ENCODE data around the gene YY1.

Gene YY1

DNA sequence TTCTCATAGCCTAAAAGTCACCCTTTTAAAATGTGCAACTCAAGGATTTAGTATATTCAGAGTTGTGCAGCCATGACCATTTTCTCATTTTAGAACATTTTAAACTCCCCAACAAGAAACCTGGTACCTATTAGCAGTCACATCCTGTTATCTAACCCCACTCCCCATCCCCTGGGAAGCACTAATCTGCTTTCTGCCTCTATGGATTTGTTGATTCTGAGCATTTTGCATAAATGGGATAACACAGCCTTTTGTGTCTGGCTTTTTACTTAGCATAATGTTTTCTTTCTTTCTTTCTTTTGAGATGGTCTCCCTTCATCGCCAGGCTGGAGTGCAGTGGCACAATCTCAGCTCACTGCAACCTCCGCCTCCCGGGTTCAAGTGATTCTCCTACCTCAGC lies 38.6 kb upstream of the YY1 start:
- Histone ChIP-seq H4K91ac (ENCODE audit: low read length) (no peak overlapping the region), H3K4me1 (ENCODE audit: control insufficient read depth, insufficient read depth, low read depth, low read length) (no peaks in the 10 kb centered on the region), H3K79me1 (replicated peaks; ENCODE audit: low read length, poor library complexity, severe bottlenecking) (no peaks in the 10 kb centered on the region), H3K4me2 (ENCODE audit: low read length, poor library complexity, severe bottlenecking) (no peak overlapping the region), H3K27ac (ENCODE audit: low read length, poor library complexity, severe bottlenecking) (no peak overlapping the region), H2AK5ac (ENCODE audit: low read length, severe bottlenecking) (no peak overlapping the region), H3K4ac (ENCODE audit: low read depth in 1 of 2, low read length in 2 of 2) (no peak overlapping the region), H3K14ac (ENCODE audit: low read length in 2 of 2) (no peak overlapping the region), H2BK120ac (ENCODE audit: low read depth, low read length) (no peak overlapping the region), H4K8ac (ENCODE audit: low read length) (no peak overlapping the region), H3K36me3 (ENCODE audit: control insufficient read depth in 1 of 2, insufficient read depth in 2 of 2, low read depth in 1 of 2, low read length in 2 of 2) (no peaks in the 10 kb centered on the region), H3K9me3 (ENCODE audit: control insufficient read depth, low read length) (no peaks in the 10 kb centered on the region), H2AFZ (ENCODE audit: low read depth, low read length) (no peak overlapping the region), H2BK5ac (ENCODE audit: low read depth, low read length, poor library complexity, severe bottlenecking) (no peak overlapping the region), H3K27me3 (ENCODE audit: control insufficient read depth in 1 of 2, insufficient read depth in 1 of 2, low read length in 2 of 2) (no peaks in the 10 kb centered on the region), H2BK15ac (ENCODE audit: low read depth, poor library complexity, severe bottlenecking) (no peak overlapping the region), H3K4me3 (ENCODE audit: insufficient read depth in 1 of 2, low read depth in 1 of 2, low read length in 2 of 2) (no peak overlapping the region), H2BK12ac (ENCODE audit: low read length in 2 of 2) (no peak overlapping the region), H3K18ac (ENCODE audit: low read depth in 1 of 2, low read length in 2 of 2) (no peak overlapping the region), H3K23ac (ENCODE audit: low read length in 2 of 2) (no peak overlapping the region), H3K9ac (ENCODE audit: low read length) (no peak overlapping the region)
- 84% methylated on average over 3 of the region's 3 CpGs for WGBS
- no peak for DNase-seq

DNA sequence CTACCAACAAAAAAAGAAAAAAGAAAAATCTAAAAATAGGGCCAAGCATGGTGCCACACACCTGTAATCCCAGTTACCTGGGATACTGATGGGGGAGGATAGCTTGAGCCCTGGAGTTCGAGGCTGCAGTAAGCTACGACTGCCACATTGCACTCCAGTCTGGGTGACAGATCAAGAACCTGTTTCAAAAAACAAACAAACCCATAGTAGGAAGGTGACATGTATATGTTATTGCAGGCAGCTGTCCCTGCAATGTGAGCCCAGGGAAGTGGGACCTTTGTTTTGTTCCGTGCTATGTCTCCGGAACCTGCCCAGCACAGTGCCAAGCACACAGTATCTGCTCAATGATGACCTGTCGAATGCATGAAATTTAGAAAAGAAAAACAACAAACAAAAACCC lies 37.2 kb upstream of the YY1 start:
- H3K27me3 ChIP-seq (ENCODE audit: control insufficient read depth in 1 of 2, insufficient read depth in 1 of 2, low read length in 2 of 2), result no peaks in the 10 kb centered on the region
- H3K23ac ChIP-seq (ENCODE audit: low read length in 2 of 2), result no peak overlapping the region
- DNase-seq, result no peak
- no peak overlapping the region for H3K18ac ChIP-seq (ENCODE audit: low read depth in 1 of 2, low read length in 2 of 2)
- H2AFZ ChIP-seq (ENCODE audit: low read depth, low read length), result no peak overlapping the region
- no peak overlapping the region for H2BK15ac ChIP-seq (ENCODE audit: low read depth, poor library complexity, severe bottlenecking)
- no peaks in the 10 kb centered on the region for H3K4me1 ChIP-seq (ENCODE audit: control insufficient read depth, insufficient read depth, low read depth, low read length)
- H3K9ac ChIP-seq (ENCODE audit: low read length), result no peak overlapping the region
- H3K27ac ChIP-seq (ENCODE audit: low read length, poor library complexity, severe bottlenecking), result no peak overlapping the region
- no peak overlapping the region for H2BK12ac ChIP-seq (ENCODE audit: low read length in 2 of 2)
- WGBS, result 91% methylated on average over 4 of the region's 5 CpGs
- no peak overlapping the region for H2AK5ac ChIP-seq (ENCODE audit: low read length, severe bottlenecking)
- H3K36me3 ChIP-seq (ENCODE audit: control insufficient read depth in 1 of 2, insufficient read depth in 2 of 2, low read depth in 1 of 2, low read length in 2 of 2), result peaks cover 0 to 5% of the 10 kb centered on the region in 2 experiments
- H3K4me2 ChIP-seq (ENCODE audit: low read length, poor library complexity, severe bottlenecking), result no peak overlapping the region
- no peak overlapping the region for H4K8ac ChIP-seq (ENCODE audit: low read length)
- no peak overlapping the region for H3K14ac ChIP-seq (ENCODE audit: low read length in 2 of 2)
- no peak overlapping the region for H2BK120ac ChIP-seq (ENCODE audit: low read depth, low read length)
- H3K4me3 ChIP-seq (ENCODE audit: insufficient read depth in 1 of 2, low read depth in 1 of 2, low read length in 2 of 2), result no peak overlapping the region
- H3K4ac ChIP-seq (ENCODE audit: low read depth in 1 of 2, low read length in 2 of 2), result no peak overlapping the region
- no peaks in the 10 kb centered on the region for H3K9me3 ChIP-seq (ENCODE audit: control insufficient read depth, low read length)
- no peak overlapping the region for H2BK5ac ChIP-seq (ENCODE audit: low read depth, low read length, poor library complexity, severe bottlenecking)
- H4K91ac ChIP-seq (ENCODE audit: low read length), result no peak overlapping the region
- no peaks in the 10 kb centered on the region for H3K79me1 ChIP-seq (replicated peaks; ENCODE audit: low read length, poor library complexity, severe bottlenecking)

DNA sequence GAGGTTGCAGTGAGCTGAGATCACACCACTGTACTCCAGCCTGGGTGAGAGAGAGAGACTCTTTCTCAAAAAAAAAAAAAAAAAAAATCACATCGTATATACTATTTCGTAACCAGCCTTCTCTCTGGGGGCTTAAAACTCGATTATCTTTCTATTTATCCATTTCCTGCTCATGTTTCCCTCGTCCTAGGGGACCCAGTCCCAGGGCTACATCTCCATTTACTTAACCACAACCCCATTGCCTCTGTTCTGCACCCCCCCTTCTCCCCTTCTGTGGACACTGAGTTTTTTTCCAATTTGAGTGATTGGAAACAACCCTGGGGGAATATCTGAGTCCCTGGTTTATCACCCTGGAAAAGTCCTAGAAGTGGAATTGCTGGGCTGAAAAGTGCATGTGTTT lies 36.2 kb upstream of the YY1 start:
- Histone ChIP-seq H3K4me1 (ENCODE audit: control insufficient read depth, insufficient read depth, low read depth, low read length) (no peaks in the 10 kb centered on the region), H2BK5ac (ENCODE audit: low read depth, low read length, poor library complexity, severe bottlenecking) (no peak overlapping the region), H2AK5ac (ENCODE audit: low read length, severe bottlenecking) (no peak overlapping the region), H2BK120ac (ENCODE audit: low read depth, low read length) (no peak overlapping the region), H3K27ac (ENCODE audit: low read length, poor library complexity, severe bottlenecking) (no peak overlapping the region), H3K9ac (ENCODE audit: low read length) (no peak overlapping the region), H2BK12ac (ENCODE audit: low read length in 2 of 2) (no peak overlapping the region), H2BK15ac (ENCODE audit: low read depth, poor library complexity, severe bottlenecking) (no peak overlapping the region), H4K8ac (ENCODE audit: low read length) (no peak overlapping the region), H3K4me3 (ENCODE audit: insufficient read depth in 1 of 2, low read depth in 1 of 2, low read length in 2 of 2) (no peak overlapping the region), H3K36me3 (ENCODE audit: control insufficient read depth in 1 of 2, insufficient read depth in 2 of 2, low read depth in 1 of 2, low read length in 2 of 2) (peaks cover 0 to 10% of the 10 kb centered on the region in 2 experiments), H4K91ac (ENCODE audit: low read length) (no peak overlapping the region), H3K27me3 (ENCODE audit: control insufficient read depth in 1 of 2, insufficient read depth in 1 of 2, low read length in 2 of 2) (no peaks in the 10 kb centered on the region), H2AFZ (ENCODE audit: low read depth, low read length) (no peak overlapping the region), H3K9me3 (ENCODE audit: control insufficient read depth, low read length) (no peaks in the 10 kb centered on the region), H3K79me1 (replicated peaks; ENCODE audit: low read length, poor library complexity, severe bottlenecking) (no peaks in the 10 kb centered on the region), H3K18ac (ENCODE audit: low read depth in 1 of 2, low read length in 2 of 2) (no peak overlapping the region), H3K14ac (ENCODE audit: low read length in 2 of 2) (no peak overlapping the region), H3K23ac (ENCODE audit: low read length in 2 of 2) (no peak overlapping the region), H3K4ac (ENCODE audit: low read depth in 1 of 2, low read length in 2 of 2) (no peak overlapping the region), H3K4me2 (ENCODE audit: low read length, poor library complexity, severe bottlenecking) (no peak overlapping the region)
- WGBS, result 65% methylated on average over 4 of the region's 4 CpGs
- DNase-seq, result no peak

DNA sequence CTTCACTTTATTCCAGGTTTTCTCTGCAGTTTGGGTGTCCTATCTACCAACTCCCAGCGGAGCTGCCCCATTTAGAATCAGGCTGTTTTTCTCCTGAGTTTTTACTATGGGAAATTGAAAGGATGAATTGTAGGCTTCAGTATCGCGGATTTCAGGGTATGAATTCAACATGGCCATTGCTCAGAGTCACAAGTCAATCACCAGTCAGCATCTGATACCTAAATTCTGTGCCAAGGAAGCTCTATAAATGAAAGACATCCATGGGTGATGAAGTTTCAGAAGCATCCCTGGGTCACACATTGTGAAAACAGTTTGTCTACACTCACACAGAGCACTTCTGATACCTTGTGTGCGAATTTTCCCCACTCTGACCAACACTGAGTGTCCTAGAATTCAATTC lies 35.8 kb upstream of the YY1 start:
- no peak overlapping the region for H3K18ac ChIP-seq (ENCODE audit: low read depth in 1 of 2, low read length in 2 of 2)
- H4K8ac ChIP-seq (ENCODE audit: low read length), result no peak overlapping the region
- H2AFZ ChIP-seq (ENCODE audit: low read depth, low read length), result no peak overlapping the region
- no peak for DNase-seq
- no peak overlapping the region for H3K27ac ChIP-seq (ENCODE audit: low read length, poor library complexity, severe bottlenecking)
- 100% methylated on average over 3 of the region's 4 CpGs for WGBS
- no peak overlapping the region for H3K4ac ChIP-seq (ENCODE audit: low read depth in 1 of 2, low read length in 2 of 2)
- H2BK5ac ChIP-seq (ENCODE audit: low read depth, low read length, poor library complexity, severe bottlenecking), result no peak overlapping the region
- no peak overlapping the region for H3K23ac ChIP-seq (ENCODE audit: low read length in 2 of 2)
- H2BK120ac ChIP-seq (ENCODE audit: low read depth, low read length), result no peak overlapping the region
- no peak overlapping the region for H3K4me3 ChIP-seq (ENCODE audit: insufficient read depth in 1 of 2, low read depth in 1 of 2, low read length in 2 of 2)
- no peaks in the 10 kb centered on the region for H3K79me1 ChIP-seq (replicated peaks; ENCODE audit: low read length, poor library complexity, severe bottlenecking)
- no peak overlapping the region for H3K4me2 ChIP-seq (ENCODE audit: low read length, poor library complexity, severe bottlenecking)
- H3K27me3 ChIP-seq (ENCODE audit: control insufficient read depth in 1 of 2, insufficient read depth in 1 of 2, low read length in 2 of 2), result no peaks in the 10 kb centered on the region
- H2AK5ac ChIP-seq (ENCODE audit: low read length, severe bottlenecking), result no peak overlapping the region
- H3K9ac ChIP-seq (ENCODE audit: low read length), result no peak overlapping the region
- no peak overlapping the region for H4K91ac ChIP-seq (ENCODE audit: low read length)
- H3K9me3 ChIP-seq (ENCODE audit: control insufficient read depth, low read length), result no peaks in the 10 kb centered on the region
- H3K4me1 ChIP-seq (ENCODE audit: control insufficient read depth, insufficient read depth, low read depth, low read length), result no peaks in the 10 kb centered on the region
- no peak overlapping the region for H2BK12ac ChIP-seq (ENCODE audit: low read length in 2 of 2)
- H3K36me3 ChIP-seq (ENCODE audit: control insufficient read depth in 1 of 2, insufficient read depth in 2 of 2, low read depth in 1 of 2, low read length in 2 of 2), result peaks cover 0 to 10% of the 10 kb centered on the region in 2 experiments
- no peak overlapping the region for H2BK15ac ChIP-seq (ENCODE audit: low read depth, poor library complexity, severe bottlenecking)
- no peak overlapping the region for H3K14ac ChIP-seq (ENCODE audit: low read length in 2 of 2)

Data from mesenchymal stem cell (in vitro differentiated cells and primary cell).